Measurements from ENCODE around the gene TRMT5. TPM values are rescaled to one million over a fixed set of nuclear protein-coding genes. Genes with fewer than 3 reads are reported as not detected.

The TRMT5 gene
- 10.6 TPM for total RNA-seq
- long read RNA-seq, full-length matches to known transcripts: 7 of 11 reads
- long read RNA-seq, partial matches to known transcripts: 2 of 11 reads
- long read RNA-seq, other reads (novel, unspliced or antisense): 2 of 11 reads

GRCh38 chr14:60980811-60981632 lies at the start of gene TRMT5, which contains the start of gene SLC38A6:
Gene TRMT5 (minus strand): TSS chr14:60981079. CDS start chr14:60980973, 106 bp downstream.
Gene SLC38A6 (plus strand): TSS chr14:60981245. CDS start chr14:60981278, 33 bp downstream.
- Histone ChIP-seq H3K27ac (peak within 1 kb of the TSS; percentile 91), H3K4me1 (peaks cover 25% of the 10 kb centered on the region), H3K4me3 (peak within 1 kb of the TSS; percentile 81), H3K36me3 (peaks cover 13% of the 10 kb centered on the region), H3K27me3 (ENCODE audit: low read depth) (no peaks in the 10 kb centered on the region), H3K9me3 (no peaks in the 10 kb centered on the region)
- intact Hi-C loops (cut with DNase I): no loop called here
- TF ChIP-seq CTCF (IDR thresholded peaks at IDR 0.05): no peak
- DNase-seq (peak; percentile 94), ATAC-seq (peak; percentile 98 to 99)

- no peaks in the 10 kb centered on the region for H3K27me3 ChIP-seq (ENCODE audit: low read depth)
- no peak overlapping the region for H3K4me3 ChIP-seq
- intact Hi-C loops (cut with DNase I): no loop called here
- no peaks in the 10 kb centered on the region for H3K9me3 ChIP-seq
- H3K27ac ChIP-seq: no peak overlapping the region
- DNase-seq (peak; percentile 57), ATAC-seq (peak in 1 of 2 donors; percentile 56)
- no peak for TF ChIP-seq CTCF (IDR thresholded peaks at IDR 0.05)
- peaks cover 3% of the 10 kb centered on the region for H3K4me1 ChIP-seq
- no peaks in the 10 kb centered on the region for H3K36me3 ChIP-seq
These were observed 45.6 kb upstream of the TRMT5 start for GRCh38 chr14:61026526-61026925.

GRCh38 chr14:61025251-61026223 lies 44.7 kb upstream of the TRMT5 start:
- intact Hi-C loops (cut with DNase I): no loop called here
- Histone ChIP-seq H3K4me3 (no peak overlapping the region), H3K4me1 (peaks cover 3% of the 10 kb centered on the region), H3K9me3 (no peaks in the 10 kb centered on the region), H3K27me3 (ENCODE audit: low read depth) (no peaks in the 10 kb centered on the region), H3K36me3 (no peaks in the 10 kb centered on the region), H3K27ac (no peak overlapping the region)
- TF ChIP-seq CTCF (IDR thresholded peaks at IDR 0.05): peak; percentile 83
- ATAC-seq (peak; percentile 74 to 81), DNase-seq (no peak)

- intact Hi-C loops (cut with DNase I): no loop called here
- no peak for TF ChIP-seq CTCF (IDR thresholded peaks at IDR 0.05)
- Histone ChIP-seq H3K36me3 (no peaks in the 10 kb centered on the region), H3K27ac (no peak overlapping the region), H3K4me1 (no peaks in the 10 kb centered on the region), H3K9me3 (no peaks in the 10 kb centered on the region), H3K27me3 (ENCODE audit: low read depth) (no peaks in the 10 kb centered on the region), H3K4me3 (no peak overlapping the region)
- ATAC-seq: no peak
- no peak for DNase-seq
These were observed 38.7 kb upstream of the TRMT5 start for GRCh38 chr14:61019537-61019936.

- intact Hi-C loops (cut with DNase I): no loop called here
These were observed 22.7 kb upstream of the TRMT5 start for GRCh38 chr14:61003571-61003970.

More at GRCh38 chr14:61003571-61003970, 22.7 kb upstream of the TRMT5 start:
- Histone ChIP-seq H3K4me3 (no peak overlapping the region), H3K27me3 (ENCODE audit: low read depth) (no peaks in the 10 kb centered on the region), H3K36me3 (no peaks in the 10 kb centered on the region), H3K4me1 (no peaks in the 10 kb centered on the region), H3K27ac (no peak overlapping the region), H3K9me3 (no peaks in the 10 kb centered on the region)
- no peak for TF ChIP-seq CTCF (IDR thresholded peaks at IDR 0.05)
- DNase-seq (no peak), ATAC-seq (no peak)
